ENCODE data around the gene PPARGC1A. TPM values are rescaled to one million over a fixed set of nuclear protein-coding genes. Genes with fewer than 3 reads are reported as not detected.

Gene PPARGC1A
- total and polyA plus RNA-seq, 2 of the 13 experiments (the other 11 are each of a cell fraction or from before 2014, with no cell fraction given), result 20.7 to 37.3 TPM

GRCh38 chr4:23885943-23886590, 3.8 kb downstream of the PPARGC1A start:
- in situ Hi-C loops (cut with HindIII; ENCODE audit: extremely low pct_ligation_motif_present, low pct_unique_long_range_greater_than_20kb) (loop anchor here (25.0 kb wide), 1 partner anchor 701 kb away; the partner anchor contains the start of gene DHX15), intact Hi-C loops (cut with micrococcal nuclease; ENCODE audit: unreplicated experiment) (loop anchor here (10.0 kb wide), 1 partner anchor 101 kb away; no protein-coding TSS in a partner anchor)
- Histone ChIP-seq H3K79me2 (ENCODE audit: insufficient read depth, low read length) (peaks cover 60% of the 10 kb centered on the region), H3K9me3 (ENCODE audit: low read length) (no peaks in the 10 kb centered on the region), H3K4me3 (replicated peaks in 1 of 3; ENCODE audit: insufficient read depth in 1 of 3, low read depth in 2 of 3, low read length in 3 of 3) (peak overlapping the region; percentile 1 to 82 (median 7); a peak in 5 of 6 replicates), H3K4me1 (ENCODE audit: insufficient read depth, low read length) (peaks cover 62% of the 10 kb centered on the region), H4K20me1 (ENCODE audit: insufficient read depth, low read length) (peaks cover 5% of the 10 kb centered on the region), H3K4me2 (ENCODE audit: low read depth, low read length) (peak overlapping the region; percentile 93), H3K9ac (ENCODE audit: insufficient read depth, low read depth, low read length) (peak overlapping the region; percentile 24; the same call in 1 of the 2 replicates), H3K27me3 (ENCODE audit: control insufficient read depth in 1 of 2, insufficient read depth in 2 of 2, low read length in 2 of 2) (peaks cover 0 to 4% of the 10 kb centered on the region in 2 experiments; a peak in 1 of 5 replicates), H3K36me3 (replicated peaks in 1 of 2; ENCODE audit: control insufficient read depth in 1 of 2, insufficient read depth in 2 of 2, low read length in 2 of 2) (peaks cover 1 to 16% of the 10 kb centered on the region in 2 experiments; a peak in 2 of 5 replicates), H2AFZ (ENCODE audit: low read length) (no peak overlapping the region), H3K27ac (ENCODE audit: extremely low read length, insufficient read depth, low read length) (no peak overlapping the region)
- no TSS peak for BruUV-seq (replicated peaks)
- DNase-seq (ENCODE audit: low spot score) (no peak), ATAC-seq (no peak), FAIRE-seq (no peak)
- ChIA-PET CTCF (ENCODE audit: low intra/inter-chr PET ratio, low total read pairs) (no interaction called here), POLR2A (no interaction called here)
- no peak for TF ChIP-seq CEBPG (CRISPR knock-in tag; IDR thresholded peaks at IDR 0.05)
- no peak for TF ChIP-seq ZNF232 (CRISPR knock-in tag; IDR thresholded peaks at IDR 0.05; ENCODE audit: borderline replicate concordance)
- TF ChIP-seq THAP8 (CRISPR knock-in tag; IDR thresholded peaks at IDR 0.05; ENCODE audit: borderline replicate concordance), result no peak
- TF ChIP-seq RBFOX2 (IDR thresholded peaks at IDR 0.05; ENCODE audit: low read depth, low read length), result peak; percentile 23; the same call in 1 of the 2 replicates
- 97% methylated on average over 5 of the region's 6 CpGs for WGBS (ENCODE audit: low lambda C conversion rate)

GRCh38 chr4:23884741-23885140, 5.1 kb downstream of the PPARGC1A start:
- Histone ChIP-seq H3K36me3 (replicated peaks in 1 of 2; ENCODE audit: control insufficient read depth in 1 of 2, insufficient read depth in 2 of 2, low read length in 2 of 2) (peaks cover 1 to 17% of the 10 kb centered on the region in 2 experiments; a peak in 2 of 5 replicates), H4K20me1 (ENCODE audit: insufficient read depth, low read length) (peaks cover 5% of the 10 kb centered on the region), H3K4me2 (ENCODE audit: low read depth, low read length) (peak overlapping the region; percentile 24; the same call in 1 of the 2 replicates), H3K4me3 (replicated peaks in 1 of 3; ENCODE audit: insufficient read depth in 1 of 3, low read depth in 2 of 3, low read length in 3 of 3) (no peak overlapping the region), H3K9ac (ENCODE audit: insufficient read depth, low read depth, low read length) (no peak overlapping the region), H3K4me1 (ENCODE audit: insufficient read depth, low read length) (peaks cover 73% of the 10 kb centered on the region), H3K9me3 (ENCODE audit: low read length) (no peaks in the 10 kb centered on the region), H3K27ac (ENCODE audit: extremely low read length, insufficient read depth, low read length) (no peak overlapping the region), H3K79me2 (ENCODE audit: insufficient read depth, low read length) (peaks cover 63% of the 10 kb centered on the region), H3K27me3 (ENCODE audit: control insufficient read depth in 1 of 2, insufficient read depth in 2 of 2, low read length in 2 of 2) (peaks cover 0 to 4% of the 10 kb centered on the region in 2 experiments; a peak in 1 of 5 replicates), H2AFZ (ENCODE audit: low read length) (no peak overlapping the region)
- CTCF ChIA-PET (ENCODE audit: low intra/inter-chr PET ratio, low total read pairs), result no interaction called here
- intact Hi-C loops (cut with micrococcal nuclease; ENCODE audit: unreplicated experiment) (loop anchor here (10.0 kb wide), 1 partner anchor 100 kb away; no protein-coding TSS in a partner anchor), in situ Hi-C loops (cut with HindIII; ENCODE audit: extremely low pct_ligation_motif_present, low pct_unique_long_range_greater_than_20kb) (loop anchor here (25.0 kb wide), 1 partner anchor 703 kb away; the partner anchor contains the start of gene DHX15)
- FAIRE-seq (no peak), DNase-seq (ENCODE audit: low spot score) (no peak), ATAC-seq (no peak)
- POLR2A ChIA-PET, result no interaction called here
- WGBS (ENCODE audit: low lambda C conversion rate), result 55% methylated on average over 1 of the region's 1 CpG
- TF ChIP-seq ZNF12 (CRISPR knock-in tag; IDR thresholded peaks at IDR 0.05) (no peak), ZNF484 (CRISPR knock-in tag; IDR thresholded peaks at IDR 0.05; ENCODE audit: borderline replicate concordance, low read depth) (no peak), NCOA2 (CRISPR knock-in tag; IDR thresholded peaks at IDR 0.05) (no peak), ETV6 (CRISPR knock-in tag; conservative IDR thresholded peaks at IDR 0.05) (no peak), RBM39 (IDR thresholded peaks at IDR 0.05; ENCODE audit: low read depth, low read length, poor library complexity, severe bottlenecking) (no peak)
- BruUV-seq (replicated peaks), result no TSS peak

All from HepG2 (cell line).